Measurements from ENCODE around the gene GLUD2.
"Not testable (repeated sequence)": the region's sequence is repeated elsewhere in the genome, so short reads cannot be mapped to it uniquely, and the experiment has no call there.

The GLUD2 gene

GRCh38 chrX:121052122-121052521 lies 4.7 kb downstream of the GLUD2 start:
- H3K36me3 Mint-ChIP-seq (ENCODE audit: low read depth), result no peaks in the 10 kb centered on the region
- H3K27me3 Mint-ChIP-seq, result peaks cover 8% of the 10 kb centered on the region
- H3K9me3 Mint-ChIP-seq, result no peaks in the 10 kb centered on the region
- intact Hi-C loops (cut with micrococcal nuclease), result no loop called here
- H3K4me3 Mint-ChIP-seq, result no peak overlapping the region
- H3K27ac Mint-ChIP-seq, result no peak overlapping the region
- no peaks in the 10 kb centered on the region for H3K4me1 Mint-ChIP-seq (ENCODE audit: low read depth)

DNA sequence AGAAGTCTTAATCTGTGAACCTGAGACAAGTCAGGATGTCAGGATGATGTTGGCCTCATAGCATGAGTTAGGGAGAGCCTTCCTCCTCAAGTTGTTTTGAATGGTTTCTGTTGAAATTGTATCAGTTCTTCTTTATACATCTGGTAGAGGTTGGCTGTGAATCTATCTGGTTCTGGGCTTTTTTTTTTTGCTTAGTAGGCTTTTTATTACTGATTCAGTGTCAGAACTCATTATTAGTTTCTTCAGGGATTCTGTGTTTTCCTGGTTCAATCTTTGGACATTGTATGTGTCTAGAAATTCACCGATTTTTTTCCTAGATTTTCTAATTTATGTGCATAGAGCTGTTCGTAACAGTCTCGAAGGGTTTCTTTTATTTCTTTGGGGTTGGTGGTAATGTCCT lies 14.9 kb downstream of the GLUD2 start:
- H3K27ac Mint-ChIP-seq, result no peak overlapping the region
- intact Hi-C loops (cut with micrococcal nuclease), result no loop called here
- H3K4me1 Mint-ChIP-seq (ENCODE audit: low read depth), result no peaks in the 10 kb centered on the region

DNA sequence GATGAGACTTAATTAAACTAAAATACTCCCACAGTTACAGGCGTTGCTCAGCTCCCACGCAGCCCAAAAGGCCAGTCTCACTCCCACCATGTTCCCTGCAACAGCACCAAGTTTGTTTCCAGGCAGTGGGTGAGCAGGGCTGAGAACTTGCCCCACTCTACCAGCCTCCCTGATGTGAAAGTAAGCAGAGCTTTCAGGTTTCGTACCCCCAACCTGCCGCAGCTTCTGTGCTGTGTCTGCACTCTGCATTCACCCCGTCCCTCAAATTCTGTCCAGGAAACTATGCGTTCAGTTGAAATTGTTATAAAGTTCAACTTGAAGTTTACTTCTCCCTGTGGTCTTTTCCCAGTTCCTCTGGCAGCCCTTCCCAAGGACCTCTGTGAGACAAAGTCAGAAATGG lies 17.2 kb downstream of the GLUD2 start:
- Mint-ChIP-seq H3K27me3 (no peaks in the 10 kb centered on the region), H3K4me1 (ENCODE audit: low read depth) (no peaks in the 10 kb centered on the region), H3K9me3 (no peaks in the 10 kb centered on the region), H3K27ac (no peak overlapping the region), H3K36me3 (ENCODE audit: low read depth) (no peaks in the 10 kb centered on the region), H3K4me3 (no peak overlapping the region)
- intact Hi-C loops (cut with micrococcal nuclease), result no loop called here

More for the DNA sequence above, 14.9 kb downstream of the GLUD2 start:
- Mint-ChIP-seq H3K27me3 (no peaks in the 10 kb centered on the region), H3K36me3 (ENCODE audit: low read depth) (no peaks in the 10 kb centered on the region), H3K4me3 (no peak overlapping the region), H3K9me3 (no peaks in the 10 kb centered on the region)

- H3K4me1 Mint-ChIP-seq (ENCODE audit: low read depth); H3K27me3 Mint-ChIP-seq; H3K4me3 Mint-ChIP-seq; H3K9me3 Mint-ChIP-seq; intact Hi-C loops (cut with micrococcal nuclease); H3K36me3 Mint-ChIP-seq (ENCODE audit: low read depth); H3K27ac Mint-ChIP-seq: not testable (repeated sequence)
Observed at GRCh38 chrX:121084247-121084646, 36.8 kb downstream of the GLUD2 start.

DNA sequence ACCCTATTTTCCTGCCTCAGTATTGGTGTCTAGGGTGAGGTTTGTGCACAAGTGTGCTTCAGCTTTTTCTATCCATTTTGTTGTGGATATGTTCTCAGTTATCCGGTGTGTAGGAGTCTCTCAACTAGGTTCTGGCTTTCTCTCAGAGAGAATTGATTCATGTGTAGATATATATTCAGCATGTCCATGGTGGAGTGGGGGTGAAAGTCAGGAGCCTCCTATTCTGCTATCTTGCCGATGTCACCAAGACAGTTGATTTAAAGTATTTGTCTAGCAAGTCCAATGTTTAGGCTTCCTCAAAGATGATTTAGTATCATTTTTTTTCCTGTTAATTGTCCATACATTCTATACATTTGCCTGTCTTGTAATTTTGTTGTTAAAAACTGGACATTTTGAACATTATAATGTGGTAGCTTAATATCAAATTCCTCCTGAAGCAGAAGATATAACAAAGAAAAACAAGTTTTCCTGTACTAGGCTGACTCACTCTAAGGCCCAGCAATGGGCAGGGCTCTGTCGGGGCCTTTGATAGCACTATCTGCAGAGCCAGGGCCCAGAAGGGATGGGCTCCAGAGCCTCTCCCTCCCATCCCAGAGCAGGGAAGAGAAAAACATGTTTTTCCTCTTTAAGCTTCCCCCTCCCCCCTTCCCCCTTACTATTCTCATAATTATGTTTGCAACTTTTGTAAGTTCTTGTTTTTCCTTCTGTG lies 37.6 kb downstream of the GLUD2 start:
- no peak overlapping the region for H3K27ac Mint-ChIP-seq
- H3K4me3 Mint-ChIP-seq, result no peak overlapping the region
- no peaks in the 10 kb centered on the region for H3K9me3 Mint-ChIP-seq
- H3K36me3 Mint-ChIP-seq (ENCODE audit: low read depth), result no peaks in the 10 kb centered on the region
- H3K4me1 Mint-ChIP-seq (ENCODE audit: low read depth), result no peaks in the 10 kb centered on the region
- no peaks in the 10 kb centered on the region for H3K27me3 Mint-ChIP-seq
- intact Hi-C loops (cut with micrococcal nuclease), result no loop called here

GRCh38 chrX:121085612-121086010 lies 38.2 kb downstream of the GLUD2 start:
- Mint-ChIP-seq H3K36me3 (ENCODE audit: low read depth) (no peaks in the 10 kb centered on the region), H3K4me3 (no peak overlapping the region)
- intact Hi-C loops (cut with micrococcal nuclease), result no loop called here

DNA sequence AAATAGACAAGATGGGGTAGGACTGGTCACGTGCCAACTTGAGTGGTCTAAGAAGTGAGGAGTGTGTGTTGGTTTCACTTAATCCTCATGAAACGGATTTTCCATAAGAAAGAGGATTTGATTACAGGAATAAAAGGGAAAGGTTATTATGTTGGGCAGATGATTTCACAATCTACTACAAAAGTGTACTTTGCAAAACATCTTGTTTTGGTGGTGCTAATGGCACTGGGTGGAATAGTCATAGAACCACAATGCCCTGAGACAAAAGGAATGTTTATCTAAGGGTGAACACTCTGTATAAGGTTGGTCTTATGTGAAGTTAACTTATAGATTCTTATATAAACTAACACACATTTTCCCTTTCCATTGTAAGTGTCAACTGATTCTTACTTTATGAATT lies 45.6 kb downstream of the GLUD2 start:
- H3K27me3 Mint-ChIP-seq, result no peaks in the 10 kb centered on the region
- H3K4me1 Mint-ChIP-seq (ENCODE audit: low read depth), result no peaks in the 10 kb centered on the region
- no peaks in the 10 kb centered on the region for H3K36me3 Mint-ChIP-seq (ENCODE audit: low read depth)
- H3K4me3 Mint-ChIP-seq, result no peak overlapping the region
- no peak overlapping the region for H3K27ac Mint-ChIP-seq
- intact Hi-C loops (cut with micrococcal nuclease), result no loop called here
- H3K9me3 Mint-ChIP-seq, result no peaks in the 10 kb centered on the region

More at GRCh38 chrX:121085612-121086010, 38.2 kb downstream of the GLUD2 start:
- no peaks in the 10 kb centered on the region for H3K27me3 Mint-ChIP-seq
- no peak overlapping the region for H3K27ac Mint-ChIP-seq
- H3K4me1 Mint-ChIP-seq (ENCODE audit: low read depth), result no peaks in the 10 kb centered on the region
- no peaks in the 10 kb centered on the region for H3K9me3 Mint-ChIP-seq

Measured in dendritic cell treated with granulocyte-macrophage colony-stimulating factor and Interleukin-4, amounts not matched to agents 40 ng/mL and 50 ng/mL, for 4 days (primary cell).